ENCODE results near the gene CASS4. TPM values are rescaled to one million over a fixed set of nuclear protein-coding genes. Genes with fewer than 3 reads are reported as not detected.
"Not testable (repeated sequence)": the region's sequence is repeated elsewhere in the genome, so short reads cannot be mapped to it uniquely, and the experiment has no call there.

CASS4 gene
- total RNA-seq, 3 donors from 2014 or later (not counting 1 experiment from before 2014, with no cell fraction given): 9.3 to 13.8 (median 13.4) TPM

DNA sequence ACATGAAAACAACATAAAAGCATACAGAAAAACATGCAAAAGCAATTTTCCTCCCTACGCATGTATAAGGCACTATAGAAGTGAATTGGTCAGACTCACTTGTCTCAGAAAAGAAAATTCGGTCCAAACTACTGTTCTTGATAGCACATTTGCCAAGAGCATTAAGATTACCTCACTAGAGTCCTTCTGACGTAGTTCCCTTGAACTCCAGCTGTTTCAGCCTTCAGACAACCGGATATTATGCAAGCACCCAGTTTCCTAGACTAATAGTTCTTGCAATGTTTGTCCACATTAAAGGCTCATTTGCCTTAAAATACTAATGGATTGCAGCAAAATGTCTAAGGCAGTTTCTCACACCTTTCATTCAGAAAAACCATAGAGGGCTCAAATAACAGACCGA, 2.5 kb upstream of the CASS4 start:
- WGBS (ENCODE audit: insufficient coverage): 96% methylated on average over 4 of the region's 5 CpGs
- H3K27me3 Mint-ChIP-seq (ENCODE audit: low read depth in 2 of 2): no peaks in the 10 kb centered on the region
- peaks cover 30 to 32% of the 10 kb centered on the region in 2 donors for H3K4me1 Mint-ChIP-seq
- no peaks in the 10 kb centered on the region for H3K9me3 Mint-ChIP-seq
- Histone ChIP-seq H3K27me3 (ENCODE audit: control insufficient read depth, insufficient read depth, low read length) (no peaks in the 10 kb centered on the region), H3K4me1 (ENCODE audit: control insufficient read depth, insufficient read depth, low read length) (peaks cover 27% of the 10 kb centered on the region), H3K9me3 (ENCODE audit: control insufficient read depth, insufficient read depth, low read length) (no peaks in the 10 kb centered on the region), H3K36me3 (ENCODE audit: control insufficient read depth, insufficient read depth, low read length) (peaks cover 29% of the 10 kb centered on the region), H3K4me3 (ENCODE audit: low read length) (no peak overlapping the region), H3K27ac (ENCODE audit: low read length) (no peak overlapping the region)
- ATAC-seq (no peak), DNase-seq (no peak)
- H3K36me3 Mint-ChIP-seq: peaks cover 7% of the 10 kb centered on the region
- intact Hi-C loops (cut with micrococcal nuclease): no loop called here
- H3K27ac Mint-ChIP-seq: peak overlapping the region in 1 of 2 donors; percentile 69
- H3K4me3 Mint-ChIP-seq: no peak overlapping the region
- TF ChIP-seq, protein P1, sequence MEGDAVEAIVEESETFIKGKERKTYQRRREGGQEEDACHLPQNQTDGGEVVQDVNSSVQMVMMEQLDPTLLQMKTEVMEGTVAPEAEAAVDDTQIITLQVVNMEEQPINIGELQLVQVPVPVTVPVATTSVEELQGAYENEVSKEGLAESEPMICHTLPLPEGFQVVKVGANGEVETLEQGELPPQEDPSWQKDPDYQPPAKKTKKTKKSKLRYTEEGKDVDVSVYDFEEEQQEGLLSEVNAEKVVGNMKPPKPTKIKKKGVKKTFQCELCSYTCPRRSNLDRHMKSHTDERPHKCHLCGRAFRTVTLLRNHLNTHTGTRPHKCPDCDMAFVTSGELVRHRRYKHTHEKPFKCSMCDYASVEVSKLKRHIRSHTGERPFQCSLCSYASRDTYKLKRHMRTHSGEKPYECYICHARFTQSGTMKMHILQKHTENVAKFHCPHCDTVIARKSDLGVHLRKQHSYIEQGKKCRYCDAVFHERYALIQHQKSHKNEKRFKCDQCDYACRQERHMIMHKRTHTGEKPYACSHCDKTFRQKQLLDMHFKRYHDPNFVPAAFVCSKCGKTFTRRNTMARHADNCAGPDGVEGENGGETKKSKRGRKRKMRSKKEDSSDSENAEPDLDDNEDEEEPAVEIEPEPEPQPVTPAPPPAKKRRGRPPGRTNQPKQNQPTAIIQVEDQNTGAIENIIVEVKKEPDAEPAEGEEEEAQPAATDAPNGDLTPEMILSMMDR (IDR thresholded peaks at IDR 0.05): no peak

DNA sequence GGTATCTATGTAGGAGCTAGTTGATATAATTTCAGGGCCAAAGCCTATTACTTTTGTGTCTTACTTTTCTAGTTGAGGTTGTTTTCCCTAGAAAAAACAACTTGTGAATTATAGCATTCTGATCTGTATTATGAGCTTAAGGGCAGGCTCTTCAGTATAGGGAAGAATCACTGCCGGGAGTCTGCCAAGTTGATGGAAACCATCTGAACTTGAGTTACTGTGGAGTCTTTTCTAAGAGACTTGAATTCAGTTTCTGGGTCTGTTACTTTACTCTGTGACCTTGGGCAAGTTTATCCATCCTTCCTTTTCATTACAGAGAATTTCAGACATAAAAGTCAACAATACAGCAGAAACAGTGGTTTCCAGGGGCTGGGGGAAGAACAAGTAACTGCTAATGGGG, 2.1 kb upstream of the CASS4 start:
- Histone ChIP-seq H3K9me3 (ENCODE audit: control insufficient read depth, insufficient read depth, low read length) (no peaks in the 10 kb centered on the region), H3K27me3 (ENCODE audit: control insufficient read depth, insufficient read depth, low read length) (no peaks in the 10 kb centered on the region), H3K27ac (ENCODE audit: low read length) (no peak overlapping the region), H3K4me1 (ENCODE audit: control insufficient read depth, insufficient read depth, low read length) (peaks cover 31% of the 10 kb centered on the region), H3K36me3 (ENCODE audit: control insufficient read depth, insufficient read depth, low read length) (peaks cover 27% of the 10 kb centered on the region), H3K4me3 (ENCODE audit: low read length) (no peak overlapping the region)
- H3K9me3 Mint-ChIP-seq: no peaks in the 10 kb centered on the region
- peaks cover 7% of the 10 kb centered on the region for H3K36me3 Mint-ChIP-seq
- no peaks in the 10 kb centered on the region for H3K27me3 Mint-ChIP-seq (ENCODE audit: low read depth in 2 of 2)
- DNase-seq (no peak), ATAC-seq (no peak)
- H3K27ac Mint-ChIP-seq: peak overlapping the region; percentile 51 to 69
- peaks cover 34 to 36% of the 10 kb centered on the region in 2 donors for H3K4me1 Mint-ChIP-seq
- whole genome bisulfite sequencing (ENCODE audit: insufficient coverage): 100% methylated on average over 1 of the region's 1 CpG
- intact Hi-C loops (cut with micrococcal nuclease): loop anchor here (5.0 kb wide), 1 partner anchor 52 kb away; no protein-coding TSS in a partner anchor
- TF ChIP-seq, protein P1 (IDR thresholded peaks at IDR 0.05): no peak
- H3K4me3 Mint-ChIP-seq: peak overlapping the region; percentile 50

DNA sequence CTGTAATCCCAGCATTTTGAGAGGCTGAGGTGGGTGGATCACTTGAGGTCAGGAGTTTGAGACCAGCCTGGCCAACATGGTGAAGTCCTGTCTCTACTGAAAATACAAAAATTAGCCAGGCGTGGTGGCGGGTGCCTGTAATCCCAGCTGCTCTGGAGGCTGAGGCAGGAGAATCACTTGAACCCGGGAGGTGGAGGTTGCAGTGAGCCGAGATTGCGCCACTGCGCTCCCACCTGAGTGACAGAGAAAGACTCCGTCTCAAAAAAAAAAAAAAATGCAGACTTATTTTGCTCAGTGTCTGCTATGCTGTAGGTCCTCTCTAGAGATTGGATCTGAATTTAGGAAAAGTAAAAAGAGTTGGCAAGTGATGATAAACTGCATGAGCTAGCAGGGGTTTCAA, 773 bp upstream of the CASS4 start:
- Histone ChIP-seq H3K4me1 (ENCODE audit: control insufficient read depth, insufficient read depth, low read length) (peaks cover 41% of the 10 kb centered on the region), H3K36me3 (ENCODE audit: control insufficient read depth, insufficient read depth, low read length) (peaks cover 16% of the 10 kb centered on the region), H3K27ac (ENCODE audit: low read length) (peak overlapping the region; percentile 82)
- Mint-ChIP-seq H3K4me3 (peak overlapping the region; percentile 89), H3K27ac (peak overlapping the region; percentile 93 to 95), H3K4me1 (peaks cover 41 to 42% of the 10 kb centered on the region in 2 donors)
- DNase-seq; H3K4me3 ChIP-seq (ENCODE audit: low read length); H3K9me3 Mint-ChIP-seq; H3K36me3 Mint-ChIP-seq; H3K27me3 ChIP-seq (ENCODE audit: control insufficient read depth, insufficient read depth, low read length); H3K9me3 ChIP-seq (ENCODE audit: control insufficient read depth, insufficient read depth, low read length); ATAC-seq; H3K27me3 Mint-ChIP-seq (ENCODE audit: low read depth in 2 of 2): not testable (repeated sequence)
- intact Hi-C loops (cut with micrococcal nuclease): loop anchor here (5.0 kb wide), 1 partner anchor 51 kb away; no protein-coding TSS in a partner anchor
- WGBS (ENCODE audit: insufficient coverage): 97% methylated on average over 7 of the region's 7 CpGs

DNA sequence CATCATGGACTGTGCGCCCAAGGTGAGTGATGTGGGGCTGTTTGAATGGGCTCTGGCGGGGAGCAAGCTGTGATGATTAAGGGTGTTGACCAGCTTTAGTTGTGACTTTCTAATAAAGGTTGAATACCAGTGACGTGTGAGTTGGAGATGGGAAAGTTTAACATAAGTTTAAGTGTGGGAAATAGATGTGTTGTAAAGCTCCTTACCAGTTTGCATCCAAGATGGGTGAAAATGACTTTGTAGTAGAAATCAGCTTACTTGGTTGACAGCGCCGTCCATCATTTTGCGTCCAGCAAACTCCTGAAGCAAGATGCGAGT, 372 bp downstream of the CASS4 start:
- H3K27me3 ChIP-seq (ENCODE audit: control insufficient read depth, insufficient read depth, low read length): no peaks in the 10 kb centered on the region
- H3K4me1 ChIP-seq (ENCODE audit: control insufficient read depth, insufficient read depth, low read length): peaks cover 42% of the 10 kb centered on the region
- peaks cover 7% of the 10 kb centered on the region for H3K36me3 ChIP-seq (ENCODE audit: control insufficient read depth, insufficient read depth, low read length)
- 63% methylated on average over 7 of the region's 7 CpGs for WGBS (ENCODE audit: insufficient coverage)
- no peak for ATAC-seq
- Mint-ChIP-seq H3K27me3 (ENCODE audit: low read depth in 2 of 2) (no peaks in the 10 kb centered on the region), H3K9me3 (no peaks in the 10 kb centered on the region), H3K36me3 (no peaks in the 10 kb centered on the region), H3K4me3 (peak overlapping the region; percentile 89), H3K27ac (peak overlapping the region; percentile 93 to 95), H3K4me1 (peaks cover 52 to 53% of the 10 kb centered on the region in 2 donors)
- intact Hi-C loops (cut with micrococcal nuclease): loop anchor here (1.0 to 5.0 kb wide), 3 partner anchors 8 to 50 kb away; partner anchors contain the start of genes AURKA and CSTF1
- DNase-seq: no peak
- TF ChIP-seq, protein P1 (IDR thresholded peaks at IDR 0.05): no peak
- no peaks in the 10 kb centered on the region for H3K9me3 ChIP-seq (ENCODE audit: control insufficient read depth, insufficient read depth, low read length)
- H3K27ac ChIP-seq (ENCODE audit: low read length): peak overlapping the region; percentile 82
- peak overlapping the region; percentile 37 for H3K4me3 ChIP-seq (ENCODE audit: low read length)

All from natural killer cell (primary cell).